ENCODE data around the gene SLC39A5. TPM values are rescaled to one million over a fixed set of nuclear protein-coding genes. Genes with fewer than 3 reads are reported as not detected.

Gene SLC39A5
- total RNA-seq, 1 donor: not detected

GRCh38 chr12:56234746-56235436, 5.0 kb downstream of the SLC39A5 start:
- H3K4me3 ChIP-seq (ENCODE audit: low read depth, low read length): no peak overlapping the region
- DNase-seq (ENCODE audit: low read depth): no peak

DNA sequence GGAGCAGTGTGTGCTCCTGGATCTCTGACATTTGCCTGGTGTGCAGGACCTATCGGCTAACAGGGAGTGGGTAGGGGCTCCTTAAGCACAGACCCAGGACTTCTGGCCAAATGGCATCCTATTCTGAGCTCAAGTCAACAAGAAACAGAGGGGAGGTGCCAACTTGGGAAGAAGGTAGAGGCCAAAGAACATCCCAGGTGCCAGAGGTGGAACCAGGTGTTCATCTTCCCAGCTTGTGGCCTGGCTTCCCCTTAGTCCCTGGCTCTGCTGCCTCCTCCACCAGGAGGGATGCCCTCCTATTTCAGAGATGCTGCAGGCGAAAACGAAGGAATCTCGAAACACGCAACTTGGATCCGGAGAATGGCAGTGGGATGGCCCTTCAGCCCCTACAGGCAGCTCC, 6.2 kb downstream of the SLC39A5 start:
- no peak overlapping the region for H3K4me3 ChIP-seq (ENCODE audit: low read depth, low read length)
- TF ChIP-seq, protein P1, sequence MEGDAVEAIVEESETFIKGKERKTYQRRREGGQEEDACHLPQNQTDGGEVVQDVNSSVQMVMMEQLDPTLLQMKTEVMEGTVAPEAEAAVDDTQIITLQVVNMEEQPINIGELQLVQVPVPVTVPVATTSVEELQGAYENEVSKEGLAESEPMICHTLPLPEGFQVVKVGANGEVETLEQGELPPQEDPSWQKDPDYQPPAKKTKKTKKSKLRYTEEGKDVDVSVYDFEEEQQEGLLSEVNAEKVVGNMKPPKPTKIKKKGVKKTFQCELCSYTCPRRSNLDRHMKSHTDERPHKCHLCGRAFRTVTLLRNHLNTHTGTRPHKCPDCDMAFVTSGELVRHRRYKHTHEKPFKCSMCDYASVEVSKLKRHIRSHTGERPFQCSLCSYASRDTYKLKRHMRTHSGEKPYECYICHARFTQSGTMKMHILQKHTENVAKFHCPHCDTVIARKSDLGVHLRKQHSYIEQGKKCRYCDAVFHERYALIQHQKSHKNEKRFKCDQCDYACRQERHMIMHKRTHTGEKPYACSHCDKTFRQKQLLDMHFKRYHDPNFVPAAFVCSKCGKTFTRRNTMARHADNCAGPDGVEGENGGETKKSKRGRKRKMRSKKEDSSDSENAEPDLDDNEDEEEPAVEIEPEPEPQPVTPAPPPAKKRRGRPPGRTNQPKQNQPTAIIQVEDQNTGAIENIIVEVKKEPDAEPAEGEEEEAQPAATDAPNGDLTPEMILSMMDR (IDR thresholded peaks at IDR 0.05; ENCODE audit: insufficient read depth, low read depth, low read length): no peak
- no peak for DNase-seq (ENCODE audit: low read depth)

More at GRCh38 chr12:56234746-56235436, 5.0 kb downstream of the SLC39A5 start:
- TF ChIP-seq, protein P1 (IDR thresholded peaks at IDR 0.05; ENCODE audit: insufficient read depth, low read depth, low read length): no peak

DNA sequence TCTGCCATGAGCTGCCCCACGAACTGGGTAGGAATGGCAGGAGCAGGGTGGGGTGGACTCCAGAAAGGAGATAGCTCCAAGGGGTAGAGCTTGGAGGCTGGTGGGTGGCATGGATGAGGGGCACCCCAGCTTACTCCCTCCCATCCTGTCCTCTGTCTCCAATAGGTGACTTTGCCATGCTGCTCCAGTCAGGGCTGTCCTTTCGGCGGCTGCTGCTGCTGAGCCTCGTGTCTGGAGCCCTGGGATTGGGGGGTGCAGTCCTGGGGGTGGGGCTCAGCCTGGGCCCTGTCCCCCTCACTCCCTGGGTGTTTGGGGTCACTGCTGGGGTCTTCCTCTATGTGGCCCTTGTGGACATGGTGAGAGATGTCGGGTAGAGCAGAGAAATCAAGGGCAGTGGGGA, 7.1 kb downstream of the SLC39A5 start:
- no peak for DNase-seq (ENCODE audit: low read depth)
- H3K4me3 ChIP-seq (ENCODE audit: low read depth, low read length): no peak overlapping the region
- TF ChIP-seq, protein P1 (IDR thresholded peaks at IDR 0.05; ENCODE audit: insufficient read depth, low read depth, low read length): no peak

DNA sequence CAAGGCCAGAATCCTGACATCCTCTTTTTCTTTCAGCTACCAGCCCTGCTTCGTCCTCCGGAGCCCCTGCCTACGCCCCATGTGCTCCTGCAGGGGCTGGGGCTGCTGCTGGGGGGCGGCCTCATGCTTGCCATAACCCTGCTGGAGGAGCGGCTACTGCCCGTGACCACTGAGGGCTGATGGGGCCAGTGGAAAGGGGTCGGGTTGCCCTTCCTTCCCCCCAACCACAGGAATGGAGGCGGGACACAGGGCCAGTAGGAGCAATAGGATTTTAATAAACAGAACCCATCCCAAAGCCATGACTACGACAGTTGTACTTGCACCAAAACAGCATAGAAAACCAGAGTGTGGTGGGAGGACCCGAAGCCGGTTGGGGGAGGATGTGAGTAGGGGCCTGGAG, 7.7 kb downstream of the SLC39A5 start:
- DNase-seq (ENCODE audit: low read depth): no peak
- H3K4me3 ChIP-seq (ENCODE audit: low read depth, low read length): no peak overlapping the region
- TF ChIP-seq, protein P1 (IDR thresholded peaks at IDR 0.05; ENCODE audit: insufficient read depth, low read depth, low read length): no peak

DNA sequence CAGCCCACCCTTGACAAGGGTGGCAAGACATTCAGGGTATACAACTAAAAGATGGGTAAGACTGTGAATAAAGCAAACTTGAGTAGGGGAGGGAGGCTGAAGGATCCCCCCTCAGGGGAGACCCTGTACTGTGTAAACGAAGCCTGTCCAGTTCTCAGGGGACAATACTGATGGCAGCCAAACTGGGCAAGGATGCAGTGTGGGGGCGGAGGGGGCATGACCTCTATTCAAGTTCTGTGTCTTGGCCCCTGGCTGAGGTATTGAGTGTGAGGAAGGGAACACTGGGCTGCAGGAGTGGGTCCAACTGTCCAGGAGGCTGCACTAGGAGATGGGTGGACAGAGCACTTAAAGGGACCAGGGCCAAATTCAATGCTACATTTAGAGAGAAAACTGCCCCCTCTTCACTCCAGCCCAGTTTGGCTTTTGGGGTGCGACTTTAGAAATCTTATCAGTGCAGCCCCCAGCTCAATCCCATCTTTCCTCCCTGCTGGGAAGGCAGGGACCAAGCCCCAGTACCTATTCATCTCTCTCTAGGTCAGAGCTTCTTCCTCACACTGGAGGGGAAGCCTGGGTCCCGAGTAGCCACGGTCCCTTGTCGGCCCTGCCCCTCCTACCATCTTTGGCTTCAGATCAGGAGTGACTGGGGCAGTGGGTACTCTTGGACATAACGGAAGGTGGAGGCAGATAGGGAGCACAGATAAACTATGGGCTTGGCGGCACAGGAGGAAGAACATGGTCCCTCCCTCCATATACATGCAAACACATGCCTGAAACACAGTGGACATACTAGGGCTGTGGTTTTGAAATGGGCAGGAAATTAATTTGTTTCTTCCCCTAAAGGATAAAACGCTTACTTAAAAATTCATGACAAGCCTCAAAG, 11.8 kb downstream of the SLC39A5 start:
- TF ChIP-seq, protein P1 (IDR thresholded peaks at IDR 0.05; ENCODE audit: insufficient read depth, low read depth, low read length): no peak
- DNase-seq (ENCODE audit: low read depth): no peak
- H3K4me3 ChIP-seq (ENCODE audit: low read depth, low read length): no peak overlapping the region

DNA sequence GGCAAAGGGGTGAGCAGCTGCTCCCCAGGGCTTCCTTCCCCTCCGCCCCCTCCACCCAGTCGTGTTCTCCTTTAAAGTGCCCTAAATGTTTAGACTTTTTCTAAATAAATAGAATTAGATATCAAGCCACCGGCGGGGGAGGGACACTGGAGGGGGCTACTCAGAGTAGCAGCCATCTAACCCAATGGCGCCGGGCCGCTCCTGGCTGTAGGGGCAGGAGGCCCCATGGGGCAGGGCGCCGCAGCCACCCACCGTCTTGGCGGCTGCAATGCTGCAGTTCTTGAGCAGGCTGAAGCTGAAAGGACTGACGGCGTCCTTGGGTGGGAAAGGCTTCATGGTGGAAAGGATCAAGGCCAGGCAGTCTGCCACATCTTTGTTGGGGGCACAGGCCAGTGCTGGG, 13.1 kb downstream of the SLC39A5 start:
- TF ChIP-seq, protein P1 (IDR thresholded peaks at IDR 0.05; ENCODE audit: insufficient read depth, low read depth, low read length): no peak
- H3K4me3 ChIP-seq (ENCODE audit: low read depth, low read length): no peak overlapping the region
- no peak for DNase-seq (ENCODE audit: low read depth)
